GM12892 (cell line): ENCODE measurements around the gene PLEK2.

Experiments
- POLR2A ChIP-seq: IDR thresholded peaks from 2 replicates; pipeline ENCODE4 v1.6.1; 2011; ENCODE audit warnings: low read depth, low read length, control low read depth
- POLR2AphosphoS5 ChIP-seq: IDR thresholded peaks from 2 replicates; pipeline ENCODE4 v1.6.1; 2011; ENCODE audit warnings: low read depth, low read length, control low read depth
- TAF1 ChIP-seq: IDR thresholded peaks from 2 replicates; pipeline ENCODE4 v1.6.1; 2011; ENCODE audit warnings: low read depth, mild to moderate bottlenecking, control low read depth, low read length, borderline replicate concordance

DNA sequence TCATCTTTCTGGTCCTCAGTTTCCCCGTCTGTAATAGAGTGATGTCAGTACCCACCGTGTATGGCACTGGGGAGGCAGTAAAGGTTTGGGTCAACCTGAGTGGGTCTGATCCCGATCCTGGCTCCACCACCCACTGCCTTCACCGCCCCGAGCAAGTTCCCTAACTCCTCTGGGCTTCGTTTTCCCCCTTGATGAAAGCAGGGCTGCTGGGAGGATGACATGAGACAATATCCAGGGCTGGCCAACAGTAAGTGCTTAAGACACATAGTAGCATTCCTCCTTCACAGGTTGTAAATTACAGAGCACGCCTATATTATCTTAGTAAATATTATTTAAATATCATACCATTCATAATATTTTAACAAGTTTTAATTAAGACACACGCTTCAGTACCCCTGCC lies 595 bp downstream of the PLEK2 start:
- no peak for TF ChIP-seq POLR2A
- no peak for TF ChIP-seq POLR2AphosphoS5
- TF ChIP-seq TAF1: no peak
